T-helper 17 cell (primary cell): ENCODE results near the gene KCNMA1. TPM values are rescaled to one million over a fixed set of nuclear protein-coding genes. Genes with fewer than 3 reads are reported as not detected.

Experiments
- ATAC-seq: fragments of 150-1000 bp; cut with Tn5 transposase; 2 replicates; pipeline ENCODE4 v1.10.0; 2021; ENCODE audit warnings: mild to moderate bottlenecking, moderate library complexity
- DNase-seq, 3 donors: peaks; one replicate each; pipeline versions ENCODE4 v3.0.0 to v3.0.0-alpha.2; 2020 to 2021
- H3K9me3 ChIP-seq: one replicate; pipeline ENCODE4 v1.7.0; 2013; ENCODE audit warnings: low read length, mild to moderate bottlenecking; ENCODE audit not compliant: control insufficient read depth, poor library complexity, severe bottlenecking
- H3K27ac Mint-ChIP-seq: one replicate; pipeline ENCODE4 v1.8.0; 2022; ENCODE audit warnings: mild to moderate bottlenecking, moderate library complexity, mixed read lengths
- H3K27me3 Mint-ChIP-seq: one replicate; pipeline ENCODE4 v1.8.0; 2022; ENCODE audit warnings: mixed read lengths
- H3K36me3 Mint-ChIP-seq: one replicate; pipeline ENCODE4 v1.8.0; 2022; ENCODE audit warnings: low read depth, mixed read lengths
- H3K4me1 Mint-ChIP-seq: one replicate; pipeline ENCODE4 v1.8.0; 2022; ENCODE audit warnings: mild to moderate bottlenecking, mixed read lengths
- H3K4me3 Mint-ChIP-seq: one replicate; pipeline ENCODE4 v1.8.0; 2022; ENCODE audit warnings: mild to moderate bottlenecking, moderate library complexity, mixed read lengths
- total RNA-seq, 4 donors: library from RNA in 2 of 4; stranded (reverse) in 2 of 4; gene quantifications; one replicate each; pipeline ENCODE4 v1.2.3 and lab custom pipeline; 2022 to 2026

The KCNMA1 gene
- total RNA-seq, 2 donors from 2014 or later: 0.27 TPM; not detected in 1

DNA sequence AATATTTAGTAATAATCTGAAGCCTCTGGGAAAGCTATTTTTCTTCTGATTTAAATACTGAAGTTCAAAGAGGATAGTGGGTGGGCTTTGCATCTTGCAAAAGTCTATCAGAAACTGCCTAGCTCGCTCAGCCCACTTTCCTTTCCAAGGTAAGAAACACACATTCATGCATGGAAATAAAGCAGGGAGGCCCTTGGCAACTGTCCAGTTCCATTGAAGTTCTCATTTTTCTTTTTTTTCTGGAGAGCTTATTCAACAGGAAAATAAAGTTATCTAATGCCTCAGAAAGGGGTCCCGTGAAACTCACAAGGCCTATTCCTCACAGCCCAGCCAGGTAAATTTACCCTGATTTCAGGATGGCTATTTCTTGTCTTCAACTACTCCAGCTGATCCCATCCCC lies 654.9 kb downstream of the KCNMA1 start:
- no peak for DNase-seq
- no peaks in the 10 kb centered on the region for H3K4me1 Mint-ChIP-seq
- no peak overlapping the region for H3K27ac Mint-ChIP-seq
- ATAC-seq: no peak
- no peak overlapping the region for H3K4me3 Mint-ChIP-seq
- H3K36me3 Mint-ChIP-seq: no peaks in the 10 kb centered on the region
- H3K27me3 Mint-ChIP-seq: peaks cover 34% of the 10 kb centered on the region
- no peaks in the 10 kb centered on the region for H3K9me3 ChIP-seq

DNA sequence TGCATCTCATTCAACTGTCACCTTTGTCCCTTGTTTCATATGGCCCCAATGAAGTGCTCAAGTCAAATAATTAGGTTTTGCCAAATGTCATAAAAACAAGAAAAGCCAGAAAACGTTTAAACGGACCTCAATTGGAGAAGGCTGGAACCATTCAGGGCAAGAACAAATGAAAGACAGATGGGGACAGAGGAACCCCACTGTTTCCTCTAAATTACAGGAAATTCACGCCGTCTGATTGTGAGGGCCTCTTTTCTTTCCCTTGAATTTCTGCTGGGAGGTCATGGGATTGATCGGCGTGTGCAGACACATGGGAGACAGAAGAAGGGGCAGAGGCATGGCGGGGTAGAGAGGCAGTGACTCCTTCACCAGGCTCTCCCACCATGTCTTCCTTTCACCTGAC lies 656.4 kb downstream of the KCNMA1 start:
- Mint-ChIP-seq H3K4me1 (no peaks in the 10 kb centered on the region), H3K4me3 (no peak overlapping the region), H3K36me3 (no peaks in the 10 kb centered on the region), H3K27ac (no peak overlapping the region), H3K27me3 (peaks cover 40% of the 10 kb centered on the region)
- DNase-seq (no peak), ATAC-seq (no peak)
- no peaks in the 10 kb centered on the region for H3K9me3 ChIP-seq

DNA sequence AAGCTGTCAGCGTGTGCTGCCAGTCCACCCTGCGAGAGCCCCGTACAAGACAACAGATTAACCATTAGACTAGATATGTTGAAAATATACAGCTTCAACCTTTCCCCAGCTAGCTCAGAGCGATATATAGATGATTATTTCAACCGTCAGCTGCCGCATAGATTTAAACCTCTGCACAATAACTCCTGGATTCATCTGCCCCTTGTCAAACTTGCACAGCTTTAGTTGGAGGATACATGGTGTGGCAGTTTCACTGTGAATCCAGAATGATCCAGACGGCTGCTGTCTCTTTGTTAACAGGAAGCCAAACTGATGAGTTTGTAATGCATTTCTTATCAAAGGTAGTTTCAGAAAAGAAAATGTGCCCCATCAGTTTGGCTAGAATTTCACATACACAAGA lies 659.7 kb downstream of the KCNMA1 start:
- ATAC-seq (no peak), DNase-seq (no peak)
- Mint-ChIP-seq H3K36me3 (no peaks in the 10 kb centered on the region), H3K27ac (no peak overlapping the region), H3K4me3 (no peak overlapping the region), H3K4me1 (no peaks in the 10 kb centered on the region), H3K27me3 (peaks cover 49% of the 10 kb centered on the region)
- H3K9me3 ChIP-seq: no peaks in the 10 kb centered on the region

DNA sequence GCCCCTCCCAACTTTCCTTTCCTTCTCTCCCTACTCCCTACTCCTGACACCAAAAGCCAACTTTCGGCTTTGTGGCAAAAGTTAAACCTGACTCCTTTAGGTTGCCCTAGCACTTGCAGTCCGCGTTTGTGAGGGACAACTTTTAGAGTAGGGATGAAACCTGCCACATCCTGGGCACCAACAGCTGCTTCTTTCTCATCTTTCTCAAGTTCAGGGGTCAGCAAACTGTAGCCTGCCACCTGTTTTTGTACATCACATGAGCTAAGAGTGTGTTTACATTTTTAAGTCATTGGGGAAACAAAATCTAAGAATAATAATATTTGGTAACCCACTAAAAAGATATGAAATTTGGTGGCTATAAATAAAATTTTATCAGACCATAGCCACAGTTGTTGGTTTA lies 660.6 kb downstream of the KCNMA1 start:
- Mint-ChIP-seq H3K27ac (no peak overlapping the region), H3K27me3 (peaks cover 45% of the 10 kb centered on the region), H3K4me1 (no peaks in the 10 kb centered on the region), H3K36me3 (no peaks in the 10 kb centered on the region), H3K4me3 (no peak overlapping the region)
- DNase-seq: no peak
- H3K9me3 ChIP-seq: no peaks in the 10 kb centered on the region
- no peak for ATAC-seq

DNA sequence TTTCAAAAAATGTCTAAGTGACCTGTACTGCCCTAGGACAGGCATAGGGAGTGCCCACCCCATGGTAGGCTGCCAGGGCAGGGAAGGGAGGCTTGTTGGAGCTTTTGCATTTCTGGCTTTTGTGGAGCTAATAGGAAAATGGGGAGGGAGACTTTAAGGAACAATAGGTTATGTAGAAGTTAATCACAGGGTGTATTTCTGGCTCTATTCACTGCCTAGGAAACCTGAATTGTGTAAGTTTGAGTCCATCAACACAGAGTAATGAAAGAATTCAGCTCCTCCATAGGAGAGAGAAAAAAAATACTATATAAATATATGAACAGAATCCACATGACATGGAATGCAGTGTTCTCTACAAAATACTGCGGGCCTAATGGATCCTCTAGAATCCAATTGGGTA lies 661.5 kb downstream of the KCNMA1 start:
- no peak overlapping the region for H3K27ac Mint-ChIP-seq
- H3K9me3 ChIP-seq: no peaks in the 10 kb centered on the region
- H3K27me3 Mint-ChIP-seq: peaks cover 38% of the 10 kb centered on the region
- no peaks in the 10 kb centered on the region for H3K36me3 Mint-ChIP-seq
- peaks cover 5% of the 10 kb centered on the region for H3K4me1 Mint-ChIP-seq
- ATAC-seq: no peak
- H3K4me3 Mint-ChIP-seq: no peak overlapping the region
- DNase-seq: no peak

DNA sequence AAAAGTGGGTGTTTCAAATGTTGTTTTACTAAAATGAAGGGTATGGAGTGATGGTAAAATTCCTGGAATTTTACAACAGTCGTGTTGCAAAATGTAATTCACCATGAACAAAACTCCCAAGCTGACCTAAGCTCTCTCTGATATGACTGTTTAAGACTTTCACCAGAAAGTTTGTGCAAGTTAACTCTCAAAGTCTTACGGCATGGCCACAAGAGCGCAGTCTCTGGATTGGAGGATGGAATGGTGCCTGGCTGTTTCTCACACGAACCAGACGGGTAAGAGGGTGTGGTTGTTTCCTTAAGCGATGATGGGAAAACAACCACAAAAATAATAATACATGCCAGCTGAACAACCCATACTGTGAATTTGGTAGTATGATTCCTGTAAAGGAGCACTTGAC lies 662.5 kb downstream of the KCNMA1 start:
- H3K27me3 Mint-ChIP-seq: peaks cover 34% of the 10 kb centered on the region
- H3K27ac Mint-ChIP-seq: no peak overlapping the region
- H3K36me3 Mint-ChIP-seq: no peaks in the 10 kb centered on the region
- DNase-seq: no peak
- H3K9me3 ChIP-seq: no peaks in the 10 kb centered on the region
- no peak overlapping the region for H3K4me3 Mint-ChIP-seq
- H3K4me1 Mint-ChIP-seq: peaks cover 5% of the 10 kb centered on the region
- no peak for ATAC-seq

DNA sequence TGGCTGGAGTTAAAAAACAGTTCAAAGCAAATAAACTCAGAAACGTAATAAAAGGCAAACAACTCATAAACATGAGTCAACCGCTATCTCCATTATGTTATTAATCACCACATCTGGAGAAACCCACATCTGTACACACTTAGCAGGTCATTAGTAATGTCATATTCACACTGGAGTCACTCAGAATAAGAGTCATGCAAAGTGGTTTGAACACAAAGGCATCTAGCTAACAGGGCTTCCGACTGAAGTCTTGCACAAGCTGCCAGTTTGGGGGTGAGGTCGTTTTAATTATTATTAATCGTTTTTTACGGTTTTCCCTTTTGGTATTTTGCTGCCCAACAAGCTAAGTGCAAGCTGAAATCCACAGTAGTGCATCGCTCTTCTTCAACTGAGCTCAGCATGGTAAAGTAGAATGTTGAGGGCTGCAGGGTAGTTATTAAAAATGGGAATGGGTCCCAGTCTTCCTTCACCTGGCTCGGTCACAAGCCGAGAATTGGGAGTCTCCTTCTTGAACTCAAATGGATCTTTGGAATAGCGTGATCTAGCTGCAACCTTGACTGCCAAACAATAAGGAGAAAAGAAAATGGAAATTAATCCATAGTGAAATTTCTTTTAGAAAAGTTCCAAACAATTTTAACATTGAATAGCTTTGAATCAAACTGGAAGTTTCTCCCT lies 663.5 kb downstream of the KCNMA1 start:
- DNase-seq: no peak

DNA sequence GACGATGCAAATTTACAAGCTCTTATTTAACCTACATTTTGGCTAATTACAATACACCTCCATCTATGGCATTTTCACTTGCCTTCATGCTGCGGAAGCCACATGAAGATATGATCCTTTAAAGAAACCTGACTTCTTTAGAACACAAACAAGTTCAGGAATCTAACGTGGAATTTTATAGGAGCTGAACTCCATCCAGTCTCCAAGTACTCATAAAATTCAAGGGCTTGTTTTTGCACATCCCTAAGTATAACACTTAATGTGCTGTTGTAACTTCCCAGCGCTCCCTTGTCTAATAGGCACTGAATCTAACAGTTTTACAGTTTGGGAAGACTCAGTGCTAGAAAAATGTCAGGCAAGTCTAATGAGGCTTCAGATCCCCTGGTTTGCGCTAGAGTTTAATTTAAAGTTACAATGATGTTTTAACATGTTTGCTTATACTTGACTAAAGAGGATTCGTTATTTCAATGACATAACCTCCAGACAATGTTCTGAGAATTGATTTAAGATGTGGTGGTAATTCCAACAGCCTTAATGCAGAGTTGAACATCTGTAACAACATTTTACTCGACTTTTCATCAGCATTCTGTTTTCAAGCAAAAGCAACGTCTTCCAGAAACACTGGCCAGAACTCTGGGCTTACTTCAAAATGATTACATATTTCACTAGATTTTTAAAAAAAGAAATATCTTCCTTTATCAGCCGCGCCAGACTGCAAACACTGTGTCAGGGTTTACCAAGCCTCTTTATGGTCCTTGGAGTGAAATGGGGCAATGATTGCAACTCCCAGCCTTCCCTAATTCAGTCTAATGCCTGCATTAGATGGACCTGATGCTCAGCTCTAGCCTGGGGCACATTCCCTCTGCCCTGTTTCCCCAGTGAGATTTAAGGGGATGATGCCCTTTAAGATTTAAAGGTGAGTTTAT lies 664.3 kb downstream of the KCNMA1 start:
- no peak for DNase-seq
- H3K4me3 Mint-ChIP-seq: no peak overlapping the region
- no peak overlapping the region for H3K27ac Mint-ChIP-seq
- H3K27me3 Mint-ChIP-seq: peaks cover 25% of the 10 kb centered on the region
- H3K36me3 Mint-ChIP-seq: no peaks in the 10 kb centered on the region
- ATAC-seq: no peak
- H3K4me1 Mint-ChIP-seq: peaks cover 5% of the 10 kb centered on the region
- H3K9me3 ChIP-seq: no peaks in the 10 kb centered on the region

More for the DNA sequence above, 663.5 kb downstream of the KCNMA1 start:
- ATAC-seq: no peak
- Mint-ChIP-seq H3K27ac (no peak overlapping the region), H3K36me3 (no peaks in the 10 kb centered on the region), H3K4me3 (no peak overlapping the region), H3K27me3 (peaks cover 28% of the 10 kb centered on the region), H3K4me1 (peaks cover 5% of the 10 kb centered on the region)
- H3K9me3 ChIP-seq: no peaks in the 10 kb centered on the region

DNA sequence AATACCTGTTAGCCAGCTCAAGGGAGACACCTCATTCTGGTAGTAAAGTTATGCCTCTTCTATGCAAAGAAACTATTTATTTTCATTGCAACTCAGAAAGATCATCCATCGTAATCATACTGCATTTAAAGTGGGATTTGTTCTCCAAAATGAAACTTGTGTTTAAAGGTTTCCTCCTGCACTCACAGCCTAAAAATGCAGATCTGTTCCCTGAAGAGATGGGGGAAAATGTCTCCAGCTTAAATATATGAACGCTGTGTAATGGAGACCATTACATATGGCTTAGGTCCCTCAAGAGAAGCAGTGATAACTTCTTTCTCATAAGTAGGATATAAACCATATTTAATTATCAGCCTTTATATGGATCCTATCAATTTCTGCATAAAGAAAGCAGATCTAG lies 665.1 kb downstream of the KCNMA1 start:
- Mint-ChIP-seq H3K27me3 (peaks cover 23% of the 10 kb centered on the region), H3K4me1 (peaks cover 5% of the 10 kb centered on the region), H3K36me3 (no peaks in the 10 kb centered on the region), H3K27ac (no peak overlapping the region), H3K4me3 (no peak overlapping the region)
- DNase-seq (no peak), ATAC-seq (no peak)
- no peaks in the 10 kb centered on the region for H3K9me3 ChIP-seq

DNA sequence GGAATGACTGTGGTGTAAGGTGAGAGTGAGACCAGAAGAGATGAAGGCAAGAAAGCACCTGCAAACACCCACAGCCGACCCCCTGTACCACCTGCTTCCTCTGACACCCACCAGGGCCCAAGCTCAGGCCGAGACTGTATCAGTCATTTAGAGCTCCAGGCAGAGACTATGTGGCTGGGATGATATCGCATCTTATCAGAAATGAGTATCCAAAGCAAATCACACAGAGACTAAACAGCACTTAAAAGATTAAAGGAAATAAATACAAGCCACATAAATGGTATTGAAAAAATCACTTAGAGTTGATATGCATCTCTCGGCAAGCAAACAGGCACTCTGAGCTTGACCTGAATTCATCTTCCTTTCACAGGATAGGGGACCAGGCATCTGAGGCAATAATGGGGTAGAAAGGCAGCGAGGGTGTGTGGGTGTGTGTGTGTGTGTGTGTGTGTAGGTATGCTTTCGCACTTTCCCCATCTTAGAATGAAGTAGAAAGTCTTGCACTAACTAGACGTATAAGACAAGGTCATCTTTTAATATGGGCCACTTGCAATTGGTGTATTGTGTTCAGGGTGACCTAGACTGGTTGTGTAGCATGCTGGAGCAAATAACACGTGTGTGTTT lies 665.9 kb downstream of the KCNMA1 start:
- DNase-seq (no peak), ATAC-seq (no peak)
- peaks cover 26% of the 10 kb centered on the region for H3K27me3 Mint-ChIP-seq
- no peaks in the 10 kb centered on the region for H3K36me3 Mint-ChIP-seq
- no peaks in the 10 kb centered on the region for H3K9me3 ChIP-seq
- H3K4me3 Mint-ChIP-seq: no peak overlapping the region
- H3K27ac Mint-ChIP-seq: no peak overlapping the region
- peaks cover 5% of the 10 kb centered on the region for H3K4me1 Mint-ChIP-seq

DNA sequence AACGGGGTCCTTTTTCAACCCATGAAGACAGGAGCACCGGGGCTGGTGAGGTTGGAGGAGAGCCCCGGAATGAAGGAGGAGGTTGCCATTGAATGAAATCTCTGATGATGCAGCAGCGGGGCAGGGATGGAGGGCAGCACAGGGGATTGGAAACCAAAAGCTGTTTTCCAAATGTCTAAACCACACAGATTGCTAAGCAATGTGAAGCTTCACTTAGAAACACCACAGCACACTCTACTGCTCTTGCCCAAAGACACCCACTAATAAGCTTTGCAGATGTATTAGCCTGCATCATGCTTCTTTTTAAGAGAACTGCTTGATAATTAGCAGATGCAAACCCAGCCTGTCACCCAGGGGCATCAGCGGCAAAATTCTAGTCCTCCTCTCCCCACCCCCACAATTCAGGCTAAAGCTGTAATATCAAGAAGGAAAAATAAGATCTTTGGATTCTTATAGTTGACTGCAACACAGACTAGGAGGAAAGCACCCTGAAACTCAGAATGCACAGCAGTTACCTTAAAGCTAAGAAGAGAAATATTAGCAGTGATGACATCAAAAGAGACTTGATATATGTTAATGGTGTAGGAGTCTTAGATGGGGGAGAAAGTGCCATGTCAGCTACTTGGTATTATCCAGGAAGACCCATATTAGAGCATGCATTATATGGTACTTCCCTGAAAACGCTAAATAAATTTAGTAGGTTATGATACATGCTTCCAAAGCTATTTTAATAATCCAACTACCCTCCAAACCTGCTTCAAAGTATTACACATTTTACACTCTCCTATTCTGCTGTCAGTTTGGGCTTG lies 666.7 kb downstream of the KCNMA1 start:
- DNase-seq (no peak), ATAC-seq (no peak)
- no peaks in the 10 kb centered on the region for H3K9me3 ChIP-seq
- H3K27me3 Mint-ChIP-seq: peaks cover 19% of the 10 kb centered on the region
- H3K36me3 Mint-ChIP-seq: no peaks in the 10 kb centered on the region
- peaks cover 5% of the 10 kb centered on the region for H3K4me1 Mint-ChIP-seq
- no peak overlapping the region for H3K27ac Mint-ChIP-seq
- no peak overlapping the region for H3K4me3 Mint-ChIP-seq

DNA sequence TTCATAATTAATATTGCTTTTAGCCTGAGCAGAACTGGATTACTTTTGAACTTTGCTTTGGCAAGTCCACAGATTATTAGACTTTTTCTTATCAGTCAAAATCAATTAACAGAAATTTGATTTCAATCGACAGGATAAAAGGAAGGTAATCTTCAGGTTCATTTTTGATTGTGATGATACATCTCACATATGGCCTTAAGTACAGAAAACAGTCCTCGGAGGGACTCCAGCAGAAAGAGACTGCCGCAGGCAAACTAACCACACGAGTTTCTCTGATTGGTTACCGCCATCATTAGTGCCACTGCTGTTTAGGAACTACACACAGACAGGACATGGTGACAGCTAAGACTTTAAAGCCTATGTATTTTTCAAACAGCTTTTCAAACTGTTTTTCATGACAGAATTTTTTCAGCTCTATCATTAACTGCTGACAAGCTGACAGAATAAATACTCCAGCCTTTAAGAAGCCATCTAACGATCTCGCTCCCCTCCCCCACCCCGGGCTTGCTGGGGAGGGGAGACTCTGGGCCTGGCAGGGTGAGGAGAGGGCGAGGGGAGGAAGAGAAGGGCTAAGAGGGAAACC lies 668.2 kb downstream of the KCNMA1 start:
- DNase-seq (no peak), ATAC-seq (no peak)
- H3K27me3 Mint-ChIP-seq: peaks cover 17% of the 10 kb centered on the region
- H3K4me1 Mint-ChIP-seq: peaks cover 5% of the 10 kb centered on the region
- H3K36me3 Mint-ChIP-seq: no peaks in the 10 kb centered on the region
- H3K27ac Mint-ChIP-seq: no peak overlapping the region
- no peak overlapping the region for H3K4me3 Mint-ChIP-seq
- H3K9me3 ChIP-seq: no peaks in the 10 kb centered on the region
